GM18861 (cell line): ENCODE results near the gene CELA1.
A peak's percentile ranks its signal among the peaks of the same experiment; 100 is the strongest.
"Not testable (repeated sequence)": the region's sequence is repeated elsewhere in the genome, so short reads cannot be mapped to it uniquely, and the experiment has no call there.

Experiments
- ATAC-seq: cut with Tn5 transposase; IDR thresholded peaks from one replicate; pipeline ENCODE4 v1.9.1; 2021; ENCODE audit not compliant: unreplicated experiment

Gene CELA1

DNA sequence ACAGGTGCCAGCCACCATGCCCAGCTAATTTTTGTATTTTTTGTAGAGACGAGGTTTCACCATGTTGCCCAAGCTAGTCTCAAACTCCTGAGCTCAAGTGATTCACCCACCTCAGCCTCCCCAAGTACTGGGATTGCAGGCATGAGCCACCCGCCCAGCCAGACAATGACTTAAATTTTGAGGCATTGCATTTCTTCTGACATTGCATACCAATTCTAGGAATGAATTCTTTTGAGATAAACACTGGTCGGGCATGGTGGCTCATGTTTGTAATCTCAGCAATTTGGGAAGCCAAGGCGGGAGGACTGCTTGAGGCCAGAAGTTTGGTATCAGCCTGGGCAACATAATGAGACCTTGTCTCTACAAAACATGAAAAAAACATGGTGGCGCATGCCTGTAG, 2.5 kb upstream of the CELA1 start:
- ATAC-seq = no peak

DNA sequence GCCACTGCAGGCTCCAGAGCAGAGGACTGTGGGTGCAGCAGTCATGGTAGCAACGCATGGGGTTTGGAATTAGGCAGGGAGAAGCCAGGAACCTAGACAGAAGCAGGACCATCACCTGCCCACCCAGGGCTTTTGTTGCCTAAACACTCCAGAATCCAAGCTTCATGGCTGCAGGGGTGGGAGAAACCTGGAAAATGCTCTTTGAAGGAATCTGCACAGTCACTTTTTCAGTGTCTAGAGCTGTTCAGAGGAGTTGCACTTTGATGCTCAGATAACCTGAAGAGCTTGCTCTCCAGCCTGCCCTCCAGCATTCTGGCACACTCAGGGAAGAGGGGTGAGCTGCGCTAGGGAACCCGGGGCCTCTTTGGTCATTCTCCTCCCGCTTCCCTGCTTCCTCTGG, 1.6 kb upstream of the CELA1 start:
- ATAC-seq = no peak

DNA sequence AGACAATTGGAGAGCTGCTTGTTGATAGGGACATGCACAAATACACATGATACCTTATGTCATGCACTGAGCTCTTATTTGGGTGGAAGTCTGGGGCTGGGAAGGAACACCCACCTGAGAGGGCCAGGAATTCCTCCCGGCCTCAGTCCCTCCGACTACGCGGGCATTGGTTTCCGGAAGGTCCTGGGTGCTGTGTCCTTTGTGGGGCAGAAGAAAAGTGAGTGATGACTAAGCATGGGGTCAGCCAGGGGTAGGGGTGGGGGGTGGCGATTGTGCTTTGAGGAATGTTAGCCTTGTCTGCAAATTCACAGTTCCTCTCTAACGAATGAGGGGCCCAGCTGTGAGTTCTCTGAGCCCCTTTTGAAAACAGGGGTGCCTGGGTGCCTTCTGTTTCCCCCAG, 798 bp downstream of the CELA1 start:
- ATAC-seq = no peak

DNA sequence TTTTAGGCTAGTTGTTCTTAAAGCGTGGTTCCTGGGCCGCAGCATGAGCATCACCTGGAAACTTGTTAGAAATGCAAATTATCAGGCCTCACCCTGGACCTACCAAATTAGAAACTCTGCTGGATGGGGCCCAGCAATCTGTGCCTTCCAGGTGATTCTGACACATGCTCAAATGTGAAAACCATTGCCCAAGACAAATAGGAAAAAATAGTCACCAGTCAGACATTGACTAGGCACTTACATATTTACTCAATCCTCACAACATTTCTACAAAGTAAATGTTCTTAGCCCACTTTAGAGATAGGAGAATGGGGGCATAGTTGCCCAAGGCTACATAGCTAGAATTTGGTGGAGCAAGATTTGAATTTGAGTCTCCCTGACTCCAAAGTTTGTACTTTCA, 3.3 kb downstream of the CELA1 start:
- no peak for ATAC-seq

DNA sequence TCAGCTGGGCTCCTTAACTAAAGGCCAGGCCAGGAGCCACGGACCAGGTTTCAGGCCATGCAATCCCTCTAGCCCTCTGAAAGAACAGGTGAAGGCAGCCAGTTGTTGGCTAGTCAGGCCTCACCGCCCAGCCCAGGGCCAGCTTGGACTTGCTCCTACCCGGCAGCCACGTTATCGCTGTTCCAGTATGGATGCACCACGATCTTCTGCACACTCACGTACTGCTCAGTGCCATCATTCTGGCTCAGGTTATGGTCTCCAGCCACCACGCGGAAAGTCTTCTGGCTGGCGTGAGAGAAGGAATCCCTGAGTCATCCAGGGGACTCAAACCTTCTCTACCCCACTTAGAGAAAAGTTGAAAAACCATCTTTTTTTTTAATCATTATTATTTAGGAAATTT, 4.1 kb downstream of the CELA1 start:
- no peak for ATAC-seq

DNA sequence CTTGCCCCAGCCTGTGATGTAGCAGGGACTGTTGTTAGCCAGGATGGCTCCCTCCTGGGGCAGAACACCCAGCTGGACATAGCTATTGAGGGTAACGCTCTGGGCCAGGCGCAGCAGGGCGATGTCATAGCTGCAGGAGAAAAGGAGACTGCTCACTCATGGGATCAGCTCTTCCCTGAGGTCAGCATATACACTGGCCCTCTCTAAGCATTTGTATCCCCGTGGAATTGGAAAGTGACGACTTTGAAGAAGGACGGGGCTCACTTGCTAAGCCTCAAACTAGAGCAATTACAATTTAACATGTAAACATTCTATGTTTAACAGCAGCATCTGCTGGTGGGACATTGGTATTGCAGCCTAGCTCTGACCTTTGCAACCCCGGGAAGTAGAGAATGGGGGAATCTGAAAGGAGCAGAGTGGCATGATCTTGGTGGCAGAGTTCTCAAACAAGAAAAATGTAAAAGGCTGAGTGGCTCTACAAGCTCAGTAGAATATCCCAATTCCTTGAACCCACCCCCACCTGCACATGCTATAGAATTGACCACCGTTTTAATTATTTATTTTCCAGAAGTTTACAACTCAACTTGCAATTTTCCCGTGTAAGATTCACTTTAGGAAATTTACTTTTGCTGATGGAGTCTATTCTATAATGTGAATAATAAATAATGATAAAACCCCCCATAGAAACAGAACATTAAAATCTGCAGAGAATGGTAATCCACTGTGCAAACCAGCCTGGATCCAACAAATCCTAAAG, 5.0 kb downstream of the CELA1 start:
- no peak for ATAC-seq

DNA sequence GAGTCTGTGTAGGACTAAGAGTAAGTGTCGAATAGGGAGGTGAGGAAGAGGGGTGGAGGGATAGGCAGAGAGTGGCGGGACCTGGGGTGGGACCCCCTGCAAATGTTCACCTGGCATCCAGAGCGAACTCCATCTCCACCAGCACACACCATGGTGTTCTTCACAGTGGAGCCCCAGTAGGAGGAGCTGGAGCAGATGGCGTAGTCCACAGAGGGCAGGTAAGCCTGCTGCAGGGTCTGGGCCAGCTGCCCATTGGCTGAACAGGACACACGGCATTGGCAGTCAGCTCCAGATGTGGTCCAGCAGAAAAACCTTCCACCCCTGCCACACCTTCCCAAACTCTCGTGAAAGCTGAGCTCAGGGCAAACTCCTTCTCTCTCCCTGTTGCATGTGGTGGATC, 6.7 kb downstream of the CELA1 start:
- ATAC-seq = no peak

DNA sequence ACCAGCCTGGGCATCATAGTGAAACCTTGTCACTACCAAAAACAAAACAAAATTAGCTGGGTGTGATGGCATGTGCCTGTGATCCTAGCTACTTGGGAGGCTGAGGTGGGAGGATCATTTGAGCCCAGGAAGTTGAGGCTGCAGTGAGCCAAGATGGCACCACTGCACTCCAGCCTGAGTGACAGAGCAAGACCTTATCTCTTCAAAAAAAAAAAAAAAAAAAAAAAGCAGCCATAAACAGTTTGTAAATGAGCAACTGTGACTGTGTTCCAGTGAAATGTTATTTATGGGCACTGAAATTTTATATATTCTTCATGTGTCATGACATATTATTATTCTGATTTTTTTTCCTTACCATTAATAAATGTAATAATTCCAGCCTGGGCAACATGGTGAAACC, 9.1 kb downstream of the CELA1 start:
- not testable (repeated sequence) for ATAC-seq

DNA sequence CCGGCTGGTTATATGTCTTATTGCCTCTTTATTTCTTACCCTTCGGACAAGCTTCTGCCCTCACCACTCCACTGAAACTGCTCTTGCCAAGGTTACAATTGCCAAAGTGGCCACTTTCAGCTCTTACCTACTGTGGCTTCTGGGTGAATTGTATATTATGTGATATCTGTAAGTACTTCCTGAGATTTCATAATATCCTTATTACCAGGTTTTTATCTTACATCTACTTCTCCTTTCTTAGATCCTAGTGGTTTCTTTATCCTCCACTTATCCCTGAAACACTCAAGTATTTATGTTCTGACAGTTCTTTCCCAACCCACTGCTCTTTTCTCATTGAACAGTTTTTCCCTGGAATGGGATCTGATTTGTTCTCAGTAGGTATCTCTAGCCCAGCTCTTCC, 10.5 kb downstream of the CELA1 start:
- ATAC-seq = no peak

DNA sequence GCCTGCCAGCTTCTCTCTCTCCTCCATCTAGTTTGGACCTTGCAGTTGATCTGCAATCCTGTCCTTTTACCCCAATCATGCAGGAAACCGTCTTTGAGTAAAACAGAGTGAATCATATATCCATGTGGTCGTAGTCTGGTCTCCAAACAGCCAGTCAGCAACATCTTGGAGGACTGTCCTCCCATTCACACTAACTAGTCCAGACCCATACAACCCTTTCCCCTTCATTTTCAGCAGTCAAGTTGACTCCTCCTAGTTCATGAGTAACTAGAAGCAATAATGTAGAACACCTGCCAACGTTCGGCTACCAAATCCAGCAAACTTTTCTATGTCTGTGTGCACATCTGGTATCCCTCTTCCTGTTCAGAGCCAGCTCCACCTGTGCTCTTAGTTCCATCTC, 11.7 kb downstream of the CELA1 start:
- no peak for ATAC-seq

DNA sequence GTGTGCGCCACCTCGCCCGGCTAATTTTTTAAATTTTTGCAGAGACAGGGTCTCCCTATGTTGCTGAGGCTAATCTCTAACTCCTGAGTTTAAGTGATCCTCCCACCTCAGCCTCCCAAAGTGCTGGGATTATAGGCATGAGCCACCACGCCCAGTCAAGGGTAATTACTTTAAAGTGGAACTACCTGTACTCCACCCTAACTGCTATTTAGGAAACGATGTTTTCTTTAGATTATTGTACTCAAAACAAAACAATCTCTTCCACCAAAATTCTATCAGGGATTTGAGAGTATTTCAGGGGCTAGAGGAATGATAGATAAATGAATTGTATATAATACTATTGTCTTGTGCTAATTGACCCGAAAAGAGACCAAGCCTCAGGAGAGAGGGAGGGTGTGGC, 12.9 kb downstream of the CELA1 start:
- no peak for ATAC-seq

DNA sequence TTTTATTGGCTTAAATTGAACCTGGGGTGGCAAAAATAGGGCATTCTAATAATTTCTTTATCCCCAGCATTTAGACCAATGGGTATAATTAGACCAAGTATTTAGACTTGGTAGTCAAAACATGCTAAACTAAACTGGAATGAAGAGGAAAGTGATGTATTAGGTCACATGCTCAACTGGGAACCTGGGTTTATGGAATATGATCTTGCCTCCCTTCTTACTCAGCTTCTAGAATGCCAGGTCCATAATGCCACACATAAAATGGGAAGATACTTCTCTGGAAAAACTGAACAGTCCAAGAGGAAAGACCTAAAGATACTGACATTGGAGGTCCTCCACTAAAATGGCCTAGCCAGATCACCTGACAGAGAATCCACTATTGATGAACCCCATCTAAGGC, 16.3 kb downstream of the CELA1 start:
- ATAC-seq = no peak

DNA sequence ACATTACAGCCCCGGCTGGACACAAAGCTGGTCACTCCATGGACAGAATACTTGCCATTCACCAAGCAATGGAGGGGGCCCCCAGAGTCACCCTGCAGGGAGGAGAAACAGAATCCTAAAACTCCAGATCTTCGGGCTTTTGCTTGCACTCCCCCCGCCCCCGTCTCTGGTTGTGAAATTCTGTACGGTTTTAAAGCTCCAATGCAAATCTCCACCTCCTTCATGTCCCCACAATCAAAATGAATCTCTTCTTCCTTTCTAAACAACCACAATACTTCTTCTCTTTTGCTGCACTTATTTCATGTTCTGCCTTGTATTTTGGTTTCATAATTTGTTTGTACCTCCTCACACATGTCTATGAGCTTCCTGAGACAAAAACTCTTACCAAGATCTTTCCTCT, 16.7 kb downstream of the CELA1 start:
- ATAC-seq = no peak

DNA sequence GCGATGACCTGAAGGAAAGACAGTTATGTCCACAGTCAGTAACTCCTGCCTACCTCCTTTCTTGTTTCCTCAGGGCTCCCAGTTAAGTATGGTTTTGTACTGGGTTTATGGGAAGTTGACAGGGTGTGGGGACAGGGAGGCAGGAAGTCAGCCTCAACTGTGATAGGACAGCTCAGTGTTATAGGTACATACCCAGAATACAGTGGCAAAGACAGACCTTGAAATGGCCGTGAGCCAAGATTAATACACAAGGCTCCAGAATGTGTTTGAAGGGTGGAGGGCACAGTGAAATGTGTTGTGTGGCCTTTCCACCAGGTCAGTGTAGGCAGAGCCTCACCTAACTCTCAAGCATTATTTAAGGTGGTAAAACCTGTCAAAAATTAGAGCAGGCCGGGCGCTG, 17.9 kb downstream of the CELA1 start:
- no peak for ATAC-seq

DNA sequence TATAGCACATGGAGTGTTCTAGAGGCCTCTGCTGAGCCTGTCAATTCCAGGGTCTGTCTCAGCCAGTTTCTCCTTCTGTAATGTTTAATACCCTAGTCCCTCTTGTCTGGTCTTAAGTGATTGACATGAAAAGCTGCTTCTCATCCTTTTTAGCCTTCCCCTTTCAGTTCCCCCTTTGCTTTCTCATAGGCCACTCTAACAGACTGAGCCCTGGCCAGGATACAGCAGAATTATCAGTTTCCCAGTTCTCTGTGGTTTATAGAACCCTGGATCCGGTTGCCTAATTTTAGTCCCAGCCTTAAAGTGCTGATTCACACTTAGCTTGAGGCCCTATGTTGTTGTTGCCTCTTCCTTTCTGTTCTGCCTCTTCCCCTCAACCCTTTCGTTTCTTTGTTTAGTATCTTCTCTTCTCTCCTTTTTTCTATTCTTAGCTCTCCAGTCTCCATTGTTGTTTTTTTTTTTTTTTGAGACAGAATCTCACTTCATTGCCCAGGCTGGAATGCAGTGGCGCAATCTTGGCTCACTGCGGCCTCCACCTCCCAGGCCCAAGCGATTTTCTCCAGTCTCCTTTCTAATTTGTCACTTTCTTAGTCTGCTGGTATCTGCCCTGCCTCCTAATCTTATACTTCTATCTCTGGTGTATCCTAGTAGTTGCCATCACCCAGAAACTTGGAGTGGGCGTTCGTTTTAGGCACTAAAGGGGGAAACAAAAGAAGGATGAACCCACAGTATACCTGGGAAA, 19.6 kb downstream of the CELA1 start:
- no peak for ATAC-seq

DNA sequence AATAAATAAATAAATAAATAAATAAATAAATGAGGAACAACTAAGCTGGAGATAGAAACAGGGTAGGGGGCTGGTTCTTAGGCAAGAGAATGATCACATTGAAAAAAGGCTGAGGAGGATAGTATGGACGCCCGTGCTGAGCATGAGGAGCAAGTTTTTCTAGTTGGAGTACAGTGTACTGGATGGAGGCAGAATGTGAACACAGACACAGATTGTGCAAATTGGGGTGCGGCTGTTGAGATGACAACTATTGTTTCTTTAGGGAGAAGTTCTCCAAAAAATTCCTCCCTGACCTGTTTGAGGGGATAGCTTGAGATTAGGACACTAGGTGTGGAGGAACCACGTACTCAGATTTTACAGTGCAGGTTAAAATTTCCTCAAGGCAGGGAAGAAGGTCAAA, 21.5 kb downstream of the CELA1 start:
- no peak for ATAC-seq

DNA sequence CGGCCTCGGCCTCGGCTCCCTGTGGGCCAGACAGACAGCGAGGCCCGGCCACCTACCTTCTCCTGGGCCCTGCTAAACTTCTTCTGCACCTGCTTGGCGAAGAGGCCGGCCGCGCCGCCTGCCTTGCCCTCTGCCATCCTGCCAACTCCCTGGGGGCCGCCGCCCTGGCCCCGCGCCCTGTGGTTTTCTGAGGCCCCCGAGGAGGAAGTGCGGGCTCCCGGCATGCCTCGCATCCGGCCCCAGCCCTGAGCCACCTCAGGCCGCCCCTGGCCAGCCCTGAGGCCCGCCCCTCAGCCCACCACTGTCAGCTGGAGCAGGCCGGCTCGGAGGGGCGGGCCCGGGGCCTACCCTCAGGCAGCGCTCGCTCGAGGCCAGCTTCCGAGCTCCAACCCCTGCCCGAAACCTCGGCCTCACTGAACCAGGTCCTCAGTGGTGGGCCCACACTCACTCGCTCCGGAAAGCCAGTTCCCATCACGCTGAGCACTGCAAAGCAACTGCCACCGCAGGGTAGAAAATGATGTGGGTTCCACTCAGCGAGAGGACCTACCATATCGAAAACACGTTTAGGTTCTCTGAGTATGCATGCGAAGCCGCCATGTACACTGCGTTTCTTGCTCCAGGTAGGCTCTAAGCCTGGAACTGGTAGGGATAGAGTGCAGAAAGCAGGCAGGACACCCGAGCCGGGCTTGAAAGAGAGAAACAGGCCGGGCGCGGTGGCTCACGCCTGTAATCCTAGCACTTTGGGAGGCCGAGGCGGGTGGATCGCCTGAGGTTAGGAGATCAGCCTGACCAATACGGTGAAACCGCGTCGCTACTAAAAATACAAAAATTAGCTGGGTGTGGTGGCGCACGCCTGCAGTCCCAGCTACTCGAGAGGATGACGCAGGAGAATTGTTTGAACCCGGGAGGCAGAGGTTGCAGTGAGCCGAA, 22.2 kb downstream of the CELA1 start, which contains the start of gene BIN2:
BIN2 (minus strand) TSS at position 209 of the 930 bp plus-strand sequence; CDS start at position 137, 72 bp downstream.
- ATAC-seq = peak; percentile 62

DNA sequence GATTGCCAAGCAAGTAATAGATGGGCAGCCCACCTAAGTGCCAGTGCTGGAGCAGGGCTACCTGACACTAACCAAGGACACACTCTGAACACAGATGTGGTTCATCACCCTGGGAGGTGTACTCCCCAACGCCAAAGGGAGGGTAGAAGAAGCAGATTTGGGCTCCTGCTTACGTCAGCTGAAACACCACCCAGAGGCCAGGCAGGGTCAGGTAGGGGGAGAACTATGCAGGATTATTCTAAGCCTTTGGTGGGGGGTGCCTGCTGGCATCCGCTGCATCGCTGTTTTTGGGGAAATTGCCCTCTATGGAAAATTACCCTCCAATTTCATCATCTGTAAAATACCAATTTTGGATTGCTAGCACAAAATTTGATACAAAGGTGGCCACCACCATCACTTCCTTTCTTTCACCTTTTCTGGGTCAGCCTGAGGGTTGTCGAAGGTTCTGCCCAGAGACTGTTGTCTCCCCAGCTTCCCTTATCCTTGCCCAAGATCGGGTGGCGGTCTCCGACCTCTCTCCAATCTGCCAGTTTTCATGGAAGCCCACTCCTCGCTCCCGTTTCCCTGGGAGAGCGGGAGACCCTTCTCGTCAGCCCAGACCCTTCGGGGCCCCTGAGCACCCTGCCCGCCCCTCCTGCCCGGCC, 23.0 kb downstream of the CELA1 start:
- peak; percentile 2 for ATAC-seq

DNA sequence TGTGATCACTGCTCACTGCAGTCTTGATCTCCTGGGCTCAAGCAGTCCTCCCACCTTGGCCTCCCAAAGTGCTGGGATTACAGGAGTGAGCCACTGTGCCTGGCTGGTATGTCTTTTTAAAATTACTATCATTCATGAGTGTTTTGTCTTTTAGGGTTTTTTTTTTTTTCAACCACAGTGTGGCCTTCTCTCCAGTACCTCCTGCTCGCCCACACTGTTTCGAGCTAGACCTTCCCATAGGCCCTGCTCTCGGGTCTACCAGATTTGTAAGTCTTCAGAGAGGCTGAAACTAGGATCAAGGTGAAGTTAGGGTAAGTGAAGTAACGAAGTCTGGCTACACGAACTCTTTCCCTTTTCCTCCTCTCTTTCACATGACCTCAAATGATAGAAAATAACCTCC, 24.0 kb downstream of the CELA1 start:
- ATAC-seq = no peak

DNA sequence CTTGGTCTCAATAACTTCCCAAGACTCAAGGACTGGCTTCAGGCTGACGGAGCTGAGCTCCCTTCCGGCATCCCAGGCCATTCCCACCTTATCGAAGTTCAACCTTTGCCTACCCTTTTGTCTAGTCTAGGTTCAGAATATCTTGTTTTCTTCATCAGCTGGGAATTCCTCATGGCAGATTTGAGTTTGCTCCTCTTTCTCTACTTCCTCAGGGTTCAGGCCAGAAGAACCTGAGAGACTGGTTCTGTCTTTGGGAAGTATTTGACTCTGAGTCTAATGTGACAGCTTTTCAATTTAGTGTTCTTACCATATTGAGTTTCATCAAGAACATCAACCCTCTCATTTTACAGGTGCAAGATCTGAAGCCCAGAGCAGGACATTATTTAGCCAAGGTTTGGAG, 24.6 kb downstream of the CELA1 start:
- ATAC-seq = no peak

DNA sequence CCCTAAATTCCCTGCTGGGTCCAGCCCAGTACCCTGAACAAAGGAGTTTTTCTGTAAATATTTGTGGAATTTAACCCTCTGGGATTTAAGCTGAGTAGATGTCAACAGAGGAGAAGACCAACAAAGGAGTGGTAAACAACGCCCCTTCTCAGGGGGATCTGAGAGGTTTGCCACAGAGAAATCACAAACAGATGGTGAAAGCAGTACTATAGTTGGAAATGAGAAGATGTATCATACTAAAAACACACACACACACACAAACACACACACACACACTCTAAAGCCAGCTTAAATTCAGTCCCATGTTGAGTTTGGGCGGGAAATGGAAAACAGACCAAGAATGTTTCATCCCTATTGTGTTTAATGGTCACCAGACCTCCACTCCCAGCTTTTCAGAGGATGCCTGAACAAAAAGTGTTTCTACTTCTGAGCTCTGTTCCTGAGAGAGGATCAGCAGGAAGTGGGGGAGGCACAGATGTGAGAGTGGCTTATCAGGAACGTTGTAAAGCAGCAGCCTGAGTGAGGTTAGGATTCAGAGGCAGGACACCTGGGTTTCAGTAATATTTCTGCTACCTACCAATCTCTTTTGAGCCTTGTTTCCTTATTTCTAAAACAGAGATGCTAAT, 25.7 kb downstream of the CELA1 start:
- no peak for ATAC-seq
